Thyroid gland (tissue), 4 donors: ENCODE results near the gene BNC1.

ENCODE experiments used
- POLR2A ChIP-seq, 2 donors: fragments of 450-650 bp; IDR thresholded peaks; one replicate each; pipeline ENCODE4 v1.6.1; 2017; ENCODE audit warnings: antibody characterized with exemption in 2 of 2, mild to moderate bottlenecking in 2 of 2, moderate library complexity in 1 of 2
- TF ChIP-seq, protein P1 (sequence below), 6 experiments: fragments of 200-600 bp in 3 of 6; fragments of 450-650 bp in 3 of 6; sonication (generic) in 3 of 6; IDR thresholded peaks; one replicate each; pipeline ENCODE4 v1.5.1; 2016 to 2019; ENCODE audit warnings: antibody characterized with exemption in 6 of 6, mild to moderate bottlenecking in 2 of 6, inconsistent platforms in 1 of 6, moderate library complexity in 1 of 6

- TF ChIP-seq, protein P1, sequence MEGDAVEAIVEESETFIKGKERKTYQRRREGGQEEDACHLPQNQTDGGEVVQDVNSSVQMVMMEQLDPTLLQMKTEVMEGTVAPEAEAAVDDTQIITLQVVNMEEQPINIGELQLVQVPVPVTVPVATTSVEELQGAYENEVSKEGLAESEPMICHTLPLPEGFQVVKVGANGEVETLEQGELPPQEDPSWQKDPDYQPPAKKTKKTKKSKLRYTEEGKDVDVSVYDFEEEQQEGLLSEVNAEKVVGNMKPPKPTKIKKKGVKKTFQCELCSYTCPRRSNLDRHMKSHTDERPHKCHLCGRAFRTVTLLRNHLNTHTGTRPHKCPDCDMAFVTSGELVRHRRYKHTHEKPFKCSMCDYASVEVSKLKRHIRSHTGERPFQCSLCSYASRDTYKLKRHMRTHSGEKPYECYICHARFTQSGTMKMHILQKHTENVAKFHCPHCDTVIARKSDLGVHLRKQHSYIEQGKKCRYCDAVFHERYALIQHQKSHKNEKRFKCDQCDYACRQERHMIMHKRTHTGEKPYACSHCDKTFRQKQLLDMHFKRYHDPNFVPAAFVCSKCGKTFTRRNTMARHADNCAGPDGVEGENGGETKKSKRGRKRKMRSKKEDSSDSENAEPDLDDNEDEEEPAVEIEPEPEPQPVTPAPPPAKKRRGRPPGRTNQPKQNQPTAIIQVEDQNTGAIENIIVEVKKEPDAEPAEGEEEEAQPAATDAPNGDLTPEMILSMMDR (IDR thresholded peaks at IDR 0.05): no peak
- TF ChIP-seq POLR2A (IDR thresholded peaks at IDR 0.05): no peak
Measured at GRCh38 chr15:83308671-83309070, 24.2 kb upstream of the BNC1 start.
